Liver (tissue), 9 donors: ENCODE data around the gene AFAP1L2. TPM values are rescaled to one million over a fixed set of nuclear protein-coding genes. Genes with fewer than 3 reads are reported as not detected.

Source experiments
- DNase-seq: peaks from one replicate; pipeline ENCODE4 v3.0.0-alpha.2; 2017; ENCODE audit warnings: low spot score
- H3K27ac ChIP-seq, 2 donors: one replicate each; pipeline ENCODE4 v1.7.0; 2013; ENCODE audit warnings: inconsistent platforms in 2 of 2, low read length in 2 of 2, control low read depth in 1 of 2, low read depth in 1 of 2, mild to moderate bottlenecking in 1 of 2
- H3K27me3 ChIP-seq, 4 donors: one replicate each; pipeline versions ENCODE4 v1.6.1 to v1.7.0; 2013; ENCODE audit warnings: low read length in 3 of 4, inconsistent platforms in 1 of 4, mild to moderate bottlenecking in 1 of 4, moderate library complexity in 1 of 4; ENCODE audit not compliant: control insufficient read depth in 4 of 4, insufficient read depth in 4 of 4
- H3K36me3 ChIP-seq, 4 donors: one replicate each; pipeline versions ENCODE4 v1.6.1 to v1.7.0; 2013; ENCODE audit warnings: low read length in 3 of 4, mild to moderate bottlenecking in 3 of 4, low read depth in 1 of 4, moderate library complexity in 1 of 4; ENCODE audit not compliant: control insufficient read depth in 4 of 4, insufficient read depth in 3 of 4
- H3K4me1 ChIP-seq, 4 donors: one replicate each; pipeline versions ENCODE4 v1.6.1 to v1.7.0; 2013; ENCODE audit warnings: low read length in 3 of 4, mild to moderate bottlenecking in 3 of 4, moderate library complexity in 1 of 4; ENCODE audit not compliant: control insufficient read depth in 4 of 4, insufficient read depth in 4 of 4
- H3K4me3 ChIP-seq, 3 donors: one replicate each; pipeline versions ENCODE4 v1.6.1 to v1.7.0; 2013; ENCODE audit warnings: low read length in 3 of 3, control low read depth in 1 of 3, low read depth in 1 of 3, mild to moderate bottlenecking in 1 of 3
- H3K9ac ChIP-seq, 2 donors: one replicate each; pipeline ENCODE4 v1.7.0; 2013; ENCODE audit warnings: low read length in 2 of 2, mild to moderate bottlenecking in 2 of 2, moderate library complexity in 2 of 2, control low read depth in 1 of 2, low read depth in 1 of 2
- H3K9me3 ChIP-seq, 4 donors: one replicate each; pipeline versions ENCODE4 v1.6.1 to v1.7.0; 2013; ENCODE audit warnings: low read length in 3 of 4; ENCODE audit not compliant: control insufficient read depth in 4 of 4
- FOXA1 ChIP-seq: IDR thresholded peaks from 2 replicates; pipeline ENCODE4 v1.6.1; 2016; ENCODE audit warnings: antibody characterized with exemption
- FOXA2 ChIP-seq: IDR thresholded peaks from 2 replicates; pipeline ENCODE4 v1.6.1; 2016; ENCODE audit warnings: antibody characterized with exemption
- GABPA ChIP-seq, 2 donors: IDR thresholded peaks in 1 of 2; conservative IDR thresholded peaks in 1 of 2; 2 replicates each; pipeline ENCODE4 v1.6.1; 2016; ENCODE audit warnings: antibody characterized with exemption in 2 of 2, mild to moderate bottlenecking in 1 of 2, moderate library complexity in 1 of 2
- HNF4A ChIP-seq, 2 donors: conservative IDR thresholded peaks; 2 replicates each; pipeline ENCODE4 v1.6.1; 2016; ENCODE audit warnings: antibody characterized with exemption in 2 of 2, mild to moderate bottlenecking in 2 of 2
- JUND ChIP-seq, 2 donors: IDR thresholded peaks; 2 replicates each; pipeline ENCODE4 v1.6.1; 2016; ENCODE audit warnings: antibody characterized with exemption in 2 of 2
- NR2F2 ChIP-seq: IDR thresholded peaks from 2 replicates; pipeline ENCODE4 v1.6.1; 2016; ENCODE audit warnings: antibody characterized with exemption
- RXRA ChIP-seq, 2 donors: IDR thresholded peaks; 2 replicates each; pipeline ENCODE4 v1.6.1; 2017 to 2018; ENCODE audit warnings: antibody characterized with exemption in 2 of 2, mild to moderate bottlenecking in 1 of 2
- TAF1 ChIP-seq: conservative IDR thresholded peaks from 2 replicates; pipeline ENCODE4 v1.6.1; 2016; ENCODE audit warnings: antibody characterized with exemption, mild to moderate bottlenecking
- WGBS: extraction: QIAGEN DNeasy Blood & Tissue Kit; methylation state at CpG from one replicate; pipeline ENCODE4 v1.1.7; 2013; 5-methylcytosine and 5-hydroxymethylcytosine counted together
- polyA plus RNA-seq, 2 donors: library from polyadenylated mRNA; stranded (reverse) in 1 of 2; unstranded in 1 of 2; fragments of 200-250 nt in 1 of 2; fragments of >200 nt in 1 of 2; fragmentation: Nextera tagmentation in 1 of 2; extraction: Ambion mirVana in 1 of 2; gene quantifications; one replicate each; pipeline versions ENCODE4 v1.2.1 to v1.2.3, GENCODE V29; 2013 to 2015
- total RNA-seq, 2 donors: library from RNA; depleted of rRNA; stranded (reverse); fragments of >200 nt; gene quantifications; one replicate each; pipeline ENCODE4 v1.2.3, GENCODE V29; 2014
- TF ChIP-seq, protein P1 (sequence below): IDR thresholded peaks from 2 replicates; pipeline ENCODE4 v1.6.1; 2016; ENCODE audit warnings: antibody characterized with exemption, mild to moderate bottlenecking
- TF ChIP-seq, protein P2 (sequence below): IDR thresholded peaks from 2 replicates; pipeline ENCODE4 v1.6.1; 2016; ENCODE audit warnings: antibody characterized with exemption
- TF ChIP-seq, protein P3 (sequence below): fragments of 150-350 bp; IDR thresholded peaks from 2 replicates; pipeline ENCODE4 v1.5.1; 2017; ENCODE audit warnings: improper control_type of control experiment, low read depth, low read length; ENCODE audit not compliant: missing input control
- TF ChIP-seq, protein P4 (sequence below): IDR thresholded peaks from 2 replicates; pipeline ENCODE4 v1.6.1; 2016; ENCODE audit warnings: antibody characterized with exemption
- donor health status: healthy.
- donor health status: healthy.
- donor health status: healthy.
- donor health status: healthy.
- donor health status: healthy.

The AFAP1L2 gene
- total and polyA plus RNA-seq, 4 donors = 0.53 to 1.8 (median 1.3) TPM

GRCh38 chr10:114444819-114445218, 40.5 kb upstream of the AFAP1L2 start:
- no peak for DNase-seq
- H3K4me1 ChIP-seq = no peaks in the 10 kb centered on the region
- H3K36me3 ChIP-seq = peaks cover 11 to 42% (median 23%) of the 10 kb centered on the region in 4 donors
- no peak overlapping the region for H3K27ac ChIP-seq
- H3K9ac ChIP-seq = no peak overlapping the region
- no peak overlapping the region for H3K4me3 ChIP-seq
- no peak for TF ChIP-seq FOXA1
- TF ChIP-seq FOXA2 = no peak
- no peak for TF ChIP-seq NR2F2
- no peaks in the 10 kb centered on the region for H3K27me3 ChIP-seq
- no peaks in the 10 kb centered on the region for H3K9me3 ChIP-seq

DNA sequence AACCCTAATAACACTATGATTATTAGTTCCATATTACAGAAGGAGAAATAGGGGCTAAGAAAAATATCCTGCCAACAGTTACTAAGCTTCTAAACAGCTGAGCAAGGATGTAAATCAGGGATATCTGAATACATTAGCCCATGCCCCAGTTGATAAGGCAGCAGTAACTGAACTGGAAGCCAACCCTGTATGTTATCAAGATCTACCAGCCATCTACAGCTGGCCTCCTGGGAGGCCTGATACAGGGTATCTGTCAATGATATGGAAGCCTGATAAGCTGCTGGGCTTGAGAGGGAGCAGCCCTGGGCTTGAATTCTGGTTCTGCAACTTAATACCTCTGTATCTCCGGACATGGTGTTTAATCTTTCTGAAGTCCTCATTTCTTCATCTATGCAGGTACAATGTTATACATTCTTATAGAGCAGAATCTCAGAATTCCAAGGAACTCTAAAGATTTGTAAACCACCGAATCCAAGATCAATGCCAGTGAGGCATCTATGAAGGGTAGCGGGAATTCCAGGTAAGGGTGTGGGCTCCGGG, 37.9 kb upstream of the AFAP1L2 start:
- TF ChIP-seq, protein P1, sequence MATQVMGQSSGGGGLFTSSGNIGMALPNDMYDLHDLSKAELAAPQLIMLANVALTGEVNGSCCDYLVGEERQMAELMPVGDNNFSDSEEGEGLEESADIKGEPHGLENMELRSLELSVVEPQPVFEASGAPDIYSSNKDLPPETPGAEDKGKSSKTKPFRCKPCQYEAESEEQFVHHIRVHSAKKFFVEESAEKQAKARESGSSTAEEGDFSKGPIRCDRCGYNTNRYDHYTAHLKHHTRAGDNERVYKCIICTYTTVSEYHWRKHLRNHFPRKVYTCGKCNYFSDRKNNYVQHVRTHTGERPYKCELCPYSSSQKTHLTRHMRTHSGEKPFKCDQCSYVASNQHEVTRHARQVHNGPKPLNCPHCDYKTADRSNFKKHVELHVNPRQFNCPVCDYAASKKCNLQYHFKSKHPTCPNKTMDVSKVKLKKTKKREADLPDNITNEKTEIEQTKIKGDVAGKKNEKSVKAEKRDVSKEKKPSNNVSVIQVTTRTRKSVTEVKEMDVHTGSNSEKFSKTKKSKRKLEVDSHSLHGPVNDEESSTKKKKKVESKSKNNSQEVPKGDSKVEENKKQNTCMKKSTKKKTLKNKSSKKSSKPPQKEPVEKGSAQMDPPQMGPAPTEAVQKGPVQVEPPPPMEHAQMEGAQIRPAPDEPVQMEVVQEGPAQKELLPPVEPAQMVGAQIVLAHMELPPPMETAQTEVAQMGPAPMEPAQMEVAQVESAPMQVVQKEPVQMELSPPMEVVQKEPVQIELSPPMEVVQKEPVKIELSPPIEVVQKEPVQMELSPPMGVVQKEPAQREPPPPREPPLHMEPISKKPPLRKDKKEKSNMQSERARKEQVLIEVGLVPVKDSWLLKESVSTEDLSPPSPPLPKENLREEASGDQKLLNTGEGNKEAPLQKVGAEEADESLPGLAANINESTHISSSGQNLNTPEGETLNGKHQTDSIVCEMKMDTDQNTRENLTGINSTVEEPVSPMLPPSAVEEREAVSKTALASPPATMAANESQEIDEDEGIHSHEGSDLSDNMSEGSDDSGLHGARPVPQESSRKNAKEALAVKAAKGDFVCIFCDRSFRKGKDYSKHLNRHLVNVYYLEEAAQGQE = no peak
- TF ChIP-seq RXRA (IDR thresholded peaks at IDR 0.05) (no peak), NR2F2 (no peak)
- H3K4me1 ChIP-seq = no peaks in the 10 kb centered on the region
- no peak for DNase-seq
- H3K36me3 ChIP-seq = peaks cover 11 to 60% (median 45%) of the 10 kb centered on the region in 4 donors
- H3K9ac ChIP-seq = no peak overlapping the region
- H3K27ac ChIP-seq = no peak overlapping the region
- H3K4me3 ChIP-seq = no peak overlapping the region
- H3K9me3 ChIP-seq = no peaks in the 10 kb centered on the region
- H3K27me3 ChIP-seq = no peaks in the 10 kb centered on the region
- 85% methylated on average over 4 of the region's 4 CpGs for WGBS

DNA sequence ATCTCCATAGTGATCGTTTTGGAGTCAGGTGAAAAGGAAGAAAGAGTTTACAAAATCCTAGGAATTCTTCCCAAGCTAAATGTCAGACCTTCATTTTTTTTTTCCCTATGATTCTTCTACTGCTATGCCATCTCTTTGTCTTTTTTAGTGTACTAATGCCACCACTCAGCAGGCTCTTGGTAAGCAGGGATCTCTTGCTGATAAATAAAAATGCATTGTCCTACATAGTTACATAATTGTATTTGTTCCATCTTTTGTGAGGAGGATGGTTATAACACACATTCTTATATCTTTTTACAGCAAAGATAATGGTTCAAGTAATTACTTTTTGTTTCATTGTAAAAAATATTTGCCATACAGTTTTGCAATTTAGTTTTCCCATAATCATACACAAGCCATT, 36.8 kb upstream of the AFAP1L2 start:
- WGBS = 86% methylated on average over 1 of the region's 1 CpG
- Histone ChIP-seq H3K9me3 (no peaks in the 10 kb centered on the region), H3K4me3 (no peak overlapping the region), H3K9ac (no peak overlapping the region), H3K4me1 (no peaks in the 10 kb centered on the region), H3K27me3 (no peaks in the 10 kb centered on the region), H3K27ac (no peak overlapping the region), H3K36me3 (peaks cover 12 to 70% (median 52%) of the 10 kb centered on the region in 4 donors)
- DNase-seq = no peak
- TF ChIP-seq JUND (IDR thresholded peaks at IDR 0.05) (no peak), HNF4A (conservative IDR thresholded peaks at IDR 0.05) (no peak), FOXA1 (no peak), TAF1 (no peak), GABPA (IDR thresholded peaks at IDR 0.05 in 1 of 2, conservative IDR thresholded peaks at IDR 0.05 in 1 of 2) (no peak)
- TF ChIP-seq, protein P2, sequence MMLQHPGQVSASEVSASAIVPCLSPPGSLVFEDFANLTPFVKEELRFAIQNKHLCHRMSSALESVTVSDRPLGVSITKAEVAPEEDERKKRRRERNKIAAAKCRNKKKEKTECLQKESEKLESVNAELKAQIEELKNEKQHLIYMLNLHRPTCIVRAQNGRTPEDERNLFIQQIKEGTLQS = no peak
- TF ChIP-seq, protein P1 = no peak
- TF ChIP-seq, protein P3, sequence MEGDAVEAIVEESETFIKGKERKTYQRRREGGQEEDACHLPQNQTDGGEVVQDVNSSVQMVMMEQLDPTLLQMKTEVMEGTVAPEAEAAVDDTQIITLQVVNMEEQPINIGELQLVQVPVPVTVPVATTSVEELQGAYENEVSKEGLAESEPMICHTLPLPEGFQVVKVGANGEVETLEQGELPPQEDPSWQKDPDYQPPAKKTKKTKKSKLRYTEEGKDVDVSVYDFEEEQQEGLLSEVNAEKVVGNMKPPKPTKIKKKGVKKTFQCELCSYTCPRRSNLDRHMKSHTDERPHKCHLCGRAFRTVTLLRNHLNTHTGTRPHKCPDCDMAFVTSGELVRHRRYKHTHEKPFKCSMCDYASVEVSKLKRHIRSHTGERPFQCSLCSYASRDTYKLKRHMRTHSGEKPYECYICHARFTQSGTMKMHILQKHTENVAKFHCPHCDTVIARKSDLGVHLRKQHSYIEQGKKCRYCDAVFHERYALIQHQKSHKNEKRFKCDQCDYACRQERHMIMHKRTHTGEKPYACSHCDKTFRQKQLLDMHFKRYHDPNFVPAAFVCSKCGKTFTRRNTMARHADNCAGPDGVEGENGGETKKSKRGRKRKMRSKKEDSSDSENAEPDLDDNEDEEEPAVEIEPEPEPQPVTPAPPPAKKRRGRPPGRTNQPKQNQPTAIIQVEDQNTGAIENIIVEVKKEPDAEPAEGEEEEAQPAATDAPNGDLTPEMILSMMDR = no peak
- TF ChIP-seq, protein P4, sequence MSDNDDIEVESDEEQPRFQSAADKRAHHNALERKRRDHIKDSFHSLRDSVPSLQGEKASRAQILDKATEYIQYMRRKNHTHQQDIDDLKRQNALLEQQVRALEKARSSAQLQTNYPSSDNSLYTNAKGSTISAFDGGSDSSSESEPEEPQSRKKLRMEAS = no peak
